Stomach (tissue), 4 donors: ENCODE data around the gene ITPRID2.

Source experiments
- EP300 ChIP-seq: sonication (generic); formaldehyde crosslinking; IDR thresholded peaks from one replicate; pipeline ENCODE4 v1.6.1; 2017; ENCODE audit warnings: antibody characterized with exemption
- POLR2A ChIP-seq, 4 donors: fragments of 450-650 bp; IDR thresholded peaks; one replicate each; pipeline ENCODE4 v1.6.1; 2016; ENCODE audit warnings: antibody characterized with exemption in 4 of 4, control low read depth in 2 of 4, mild to moderate bottlenecking in 1 of 4, moderate library complexity in 1 of 4
- POLR2AphosphoS5 ChIP-seq, 3 donors: sonication (generic); formaldehyde crosslinking; IDR thresholded peaks; one replicate each; pipeline ENCODE4 v1.6.1; 2016; ENCODE audit warnings: antibody characterized with exemption in 3 of 3
- TF ChIP-seq, protein P1 (sequence below), 7 experiments: fragments of 450-650 bp in 4 of 7; fragments of 200-600 bp in 3 of 7; sonication (generic) in 3 of 7; IDR thresholded peaks; one replicate each; pipeline ENCODE4 v1.5.1; 2016 to 2019; ENCODE audit warnings: antibody characterized with exemption in 7 of 7, control low read depth in 2 of 7, mild to moderate bottlenecking in 1 of 7

DNA sequence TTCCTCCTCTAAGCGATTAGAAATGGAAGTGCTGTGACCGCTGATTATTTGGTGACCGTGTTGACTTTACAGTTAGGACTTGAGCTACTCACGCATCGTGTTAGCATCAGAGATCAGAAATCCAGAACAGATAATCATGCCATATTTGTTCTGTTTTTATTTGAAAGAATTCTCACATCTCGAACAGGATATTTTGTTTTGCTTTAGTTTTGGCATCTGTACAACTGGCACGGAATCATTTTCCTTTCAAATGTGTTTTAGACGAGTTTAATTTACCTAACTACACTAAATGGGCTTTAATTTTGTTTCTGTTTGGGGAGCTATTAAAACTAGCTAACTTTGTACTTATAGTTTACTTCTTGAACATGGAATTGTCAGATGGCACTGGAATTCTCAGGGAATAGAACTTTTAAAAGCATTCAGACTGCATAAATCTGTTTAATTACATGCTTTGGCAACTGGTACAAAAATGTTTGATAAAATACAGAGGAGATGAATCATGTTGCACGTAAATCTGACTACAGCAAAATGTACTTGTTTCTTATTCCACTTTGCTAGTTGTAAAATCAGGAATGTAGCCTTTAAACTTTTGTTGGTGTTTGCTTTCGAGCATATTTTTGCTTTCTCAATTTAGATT, 1.4 kb downstream of the ITPRID2 start:
- TF ChIP-seq, protein P1, sequence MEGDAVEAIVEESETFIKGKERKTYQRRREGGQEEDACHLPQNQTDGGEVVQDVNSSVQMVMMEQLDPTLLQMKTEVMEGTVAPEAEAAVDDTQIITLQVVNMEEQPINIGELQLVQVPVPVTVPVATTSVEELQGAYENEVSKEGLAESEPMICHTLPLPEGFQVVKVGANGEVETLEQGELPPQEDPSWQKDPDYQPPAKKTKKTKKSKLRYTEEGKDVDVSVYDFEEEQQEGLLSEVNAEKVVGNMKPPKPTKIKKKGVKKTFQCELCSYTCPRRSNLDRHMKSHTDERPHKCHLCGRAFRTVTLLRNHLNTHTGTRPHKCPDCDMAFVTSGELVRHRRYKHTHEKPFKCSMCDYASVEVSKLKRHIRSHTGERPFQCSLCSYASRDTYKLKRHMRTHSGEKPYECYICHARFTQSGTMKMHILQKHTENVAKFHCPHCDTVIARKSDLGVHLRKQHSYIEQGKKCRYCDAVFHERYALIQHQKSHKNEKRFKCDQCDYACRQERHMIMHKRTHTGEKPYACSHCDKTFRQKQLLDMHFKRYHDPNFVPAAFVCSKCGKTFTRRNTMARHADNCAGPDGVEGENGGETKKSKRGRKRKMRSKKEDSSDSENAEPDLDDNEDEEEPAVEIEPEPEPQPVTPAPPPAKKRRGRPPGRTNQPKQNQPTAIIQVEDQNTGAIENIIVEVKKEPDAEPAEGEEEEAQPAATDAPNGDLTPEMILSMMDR (IDR thresholded peaks at IDR 0.05), result no peak
- TF ChIP-seq POLR2A (IDR thresholded peaks at IDR 0.05) (no peak), EP300 (no peak), POLR2AphosphoS5 (IDR thresholded peaks at IDR 0.05) (no peak)
